ENCODE data around the gene TENM3. TPM values are rescaled to one million over a fixed set of nuclear protein-coding genes. Genes with fewer than 3 reads are reported as not detected.

The TENM3 gene
- polyA plus RNA-seq, 1 of the 3 experiments (the other 2 are of a cell fraction): 10.4 TPM

DNA sequence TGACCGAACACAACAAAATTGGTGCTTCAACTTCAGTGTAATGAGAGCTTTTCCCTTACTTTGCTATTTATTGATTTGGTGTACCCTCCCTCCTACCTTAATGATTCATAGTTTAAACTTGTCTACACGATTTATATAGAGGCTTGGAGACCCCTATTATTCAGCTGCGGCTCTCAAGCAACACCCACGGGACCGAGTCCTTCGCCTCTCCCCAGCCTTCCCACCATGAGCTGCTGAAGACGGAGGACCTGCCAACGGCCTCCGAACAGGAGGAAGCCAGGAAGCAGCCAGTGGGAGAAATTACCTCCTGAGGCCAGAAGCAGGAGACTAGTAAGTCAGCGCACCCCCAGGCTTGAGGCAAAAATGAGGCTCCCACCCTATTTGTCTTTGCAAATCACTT lies 595.3 kb downstream of the TENM3 start:
- Histone ChIP-seq H3K4me2 (no peak overlapping the region), H3K36me3 (replicated peaks in 1 of 2; ENCODE audit: control insufficient read depth in 1 of 2, insufficient read depth in 2 of 2, low read length in 1 of 2) (no peaks in the 10 kb centered on the region), H3K9ac (no peak overlapping the region), H4K20me1 (ENCODE audit: insufficient read depth) (no peaks in the 10 kb centered on the region), H3K9me3 (no peaks in the 10 kb centered on the region), H3F3A (replicated peaks; ENCODE audit: insufficient read depth) (no peaks in the 10 kb centered on the region), H3K4me1 (ENCODE audit: control insufficient read depth in 1 of 2, insufficient read depth in 2 of 2, low read depth in 1 of 2, low read length in 1 of 2) (no peaks in the 10 kb centered on the region), H3K9me2 (no peaks in the 10 kb centered on the region), H3K79me2 (ENCODE audit: insufficient read depth) (no peaks in the 10 kb centered on the region), H2AFZ (ENCODE audit: low read depth) (no peak overlapping the region), H3K27me3 (ENCODE audit: insufficient read depth) (no peaks in the 10 kb centered on the region), H3K4me3 (ENCODE audit: low read depth in 2 of 2, low read length in 1 of 2) (no peak overlapping the region), H3K27ac (ENCODE audit: low read depth in 2 of 2, low read length in 1 of 2) (no peak overlapping the region)
- POLR2A ChIA-PET: no interaction called here
- DNase-seq: no peak
- CTCF ChIA-PET: no interaction called here
- WGBS (ENCODE audit: low lambda C conversion rate): 63% methylated on average over 9 of the region's 10 CpGs
- no peak for TF ChIP-seq GATA2 (CRISPR knock-in tag; IDR thresholded peaks at IDR 0.05)
- TF ChIP-seq SMC3 (IDR thresholded peaks at IDR 0.05; ENCODE audit: low read depth, low read length): no peak
- TF ChIP-seq, protein P1, sequence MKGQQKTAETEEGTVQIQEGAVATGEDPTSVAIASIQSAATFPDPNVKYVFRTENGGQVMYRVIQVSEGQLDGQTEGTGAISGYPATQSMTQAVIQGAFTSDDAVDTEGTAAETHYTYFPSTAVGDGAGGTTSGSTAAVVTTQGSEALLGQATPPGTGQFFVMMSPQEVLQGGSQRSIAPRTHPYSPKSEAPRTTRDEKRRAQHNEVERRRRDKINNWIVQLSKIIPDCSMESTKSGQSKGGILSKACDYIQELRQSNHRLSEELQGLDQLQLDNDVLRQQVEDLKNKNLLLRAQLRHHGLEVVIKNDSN (IDR thresholded peaks at IDR 0.05; ENCODE audit: borderline replicate concordance, low read depth): no peak
- TF ChIP-seq, protein P2, sequence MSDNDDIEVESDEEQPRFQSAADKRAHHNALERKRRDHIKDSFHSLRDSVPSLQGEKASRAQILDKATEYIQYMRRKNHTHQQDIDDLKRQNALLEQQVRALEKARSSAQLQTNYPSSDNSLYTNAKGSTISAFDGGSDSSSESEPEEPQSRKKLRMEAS (IDR thresholded peaks at IDR 0.05; ENCODE audit: low read depth): no peak
- TF ChIP-seq NRF1 (IDR thresholded peaks at IDR 0.05; ENCODE audit: low read depth, low read length): no peak
- TF ChIP-seq MEF2A (IDR thresholded peaks at IDR 0.05; ENCODE audit: borderline replicate concordance, low read depth): no peak
- no peak for TF ChIP-seq YY1 (IDR thresholded peaks at IDR 0.05; ENCODE audit: low read depth)
- TF ChIP-seq, protein P3, sequence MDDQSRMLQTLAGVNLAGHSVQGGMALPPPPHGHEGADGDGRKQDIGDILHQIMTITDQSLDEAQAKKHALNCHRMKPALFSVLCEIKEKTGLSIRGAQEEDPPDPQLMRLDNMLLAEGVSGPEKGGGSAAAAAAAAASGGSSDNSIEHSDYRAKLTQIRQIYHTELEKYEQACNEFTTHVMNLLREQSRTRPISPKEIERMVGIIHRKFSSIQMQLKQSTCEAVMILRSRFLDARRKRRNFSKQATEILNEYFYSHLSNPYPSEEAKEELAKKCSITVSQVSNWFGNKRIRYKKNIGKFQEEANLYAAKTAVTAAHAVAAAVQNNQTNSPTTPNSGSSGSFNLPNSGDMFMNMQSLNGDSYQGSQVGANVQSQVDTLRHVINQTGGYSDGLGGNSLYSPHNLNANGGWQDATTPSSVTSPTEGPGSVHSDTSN (IDR thresholded peaks at IDR 0.05): no peak
- no peak for TF ChIP-seq FOXJ3 (CRISPR knock-in tag; IDR thresholded peaks at IDR 0.05)
- no peak for TF ChIP-seq GABPA (IDR thresholded peaks at IDR 0.05; ENCODE audit: low read depth)

DNA sequence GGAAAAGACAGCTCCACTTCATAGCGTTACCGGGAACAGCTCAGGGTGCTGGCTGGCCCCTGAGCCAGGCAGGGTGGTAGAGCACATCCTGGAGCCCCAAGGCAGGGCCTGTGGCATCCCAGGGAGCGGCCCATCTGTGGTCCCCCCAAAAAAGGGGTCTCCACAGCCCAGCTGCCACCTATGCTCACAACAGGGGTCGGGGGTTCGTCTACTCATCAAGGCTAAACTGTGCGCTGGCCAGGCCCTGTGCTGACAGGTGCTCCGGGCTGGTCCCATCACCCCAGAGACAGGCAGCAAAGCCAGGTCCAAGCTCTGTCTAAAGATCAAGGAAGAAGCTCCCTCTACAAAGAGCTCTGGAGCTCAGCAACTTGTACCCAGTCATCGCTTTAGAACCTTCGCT lies 596.1 kb downstream of the TENM3 start:
- Histone ChIP-seq H3K4me2 (no peak overlapping the region), H3K9ac (no peak overlapping the region), H3K27me3 (ENCODE audit: insufficient read depth) (no peaks in the 10 kb centered on the region), H3K4me3 (ENCODE audit: low read depth in 2 of 2, low read length in 1 of 2) (no peak overlapping the region), H3K79me2 (ENCODE audit: insufficient read depth) (no peaks in the 10 kb centered on the region), H4K20me1 (ENCODE audit: insufficient read depth) (no peaks in the 10 kb centered on the region), H3K27ac (ENCODE audit: low read depth in 2 of 2, low read length in 1 of 2) (no peak overlapping the region), H3F3A (replicated peaks; ENCODE audit: insufficient read depth) (no peaks in the 10 kb centered on the region), H3K9me3 (no peaks in the 10 kb centered on the region), H2AFZ (ENCODE audit: low read depth) (no peak overlapping the region), H3K36me3 (replicated peaks in 1 of 2; ENCODE audit: control insufficient read depth in 1 of 2, insufficient read depth in 2 of 2, low read length in 1 of 2) (no peaks in the 10 kb centered on the region), H3K9me2 (no peaks in the 10 kb centered on the region), H3K4me1 (ENCODE audit: control insufficient read depth in 1 of 2, insufficient read depth in 2 of 2, low read depth in 1 of 2, low read length in 1 of 2) (no peaks in the 10 kb centered on the region; a peak in 1 of 4 replicates)
- CTCF ChIA-PET: no interaction called here
- no peak for TF ChIP-seq SMC3 (IDR thresholded peaks at IDR 0.05; ENCODE audit: low read depth, low read length)
- TF ChIP-seq YY1 (IDR thresholded peaks at IDR 0.05; ENCODE audit: low read depth): no peak
- TF ChIP-seq JUND (IDR thresholded peaks at IDR 0.05): no peak
- no peak for TF ChIP-seq GABPA (IDR thresholded peaks at IDR 0.05; ENCODE audit: low read depth)
- TF ChIP-seq, protein P4, sequence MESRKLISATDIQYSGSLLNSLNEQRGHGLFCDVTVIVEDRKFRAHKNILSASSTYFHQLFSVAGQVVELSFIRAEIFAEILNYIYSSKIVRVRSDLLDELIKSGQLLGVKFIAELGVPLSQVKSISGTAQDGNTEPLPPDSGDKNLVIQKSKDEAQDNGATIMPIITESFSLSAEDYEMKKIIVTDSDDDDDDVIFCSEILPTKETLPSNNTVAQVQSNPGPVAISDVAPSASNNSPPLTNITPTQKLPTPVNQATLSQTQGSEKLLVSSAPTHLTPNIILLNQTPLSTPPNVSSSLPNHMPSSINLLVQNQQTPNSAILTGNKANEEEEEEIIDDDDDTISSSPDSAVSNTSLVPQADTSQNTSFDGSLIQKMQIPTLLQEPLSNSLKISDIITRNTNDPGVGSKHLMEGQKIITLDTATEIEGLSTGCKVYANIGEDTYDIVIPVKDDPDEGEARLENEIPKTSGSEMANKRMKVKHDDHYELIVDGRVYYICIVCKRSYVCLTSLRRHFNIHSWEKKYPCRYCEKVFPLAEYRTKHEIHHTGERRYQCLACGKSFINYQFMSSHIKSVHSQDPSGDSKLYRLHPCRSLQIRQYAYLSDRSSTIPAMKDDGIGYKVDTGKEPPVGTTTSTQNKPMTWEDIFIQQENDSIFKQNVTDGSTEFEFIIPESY (IDR thresholded peaks at IDR 0.05; ENCODE audit: borderline replicate concordance, low read depth): no peak
- TF ChIP-seq, protein P3 (IDR thresholded peaks at IDR 0.05): no peak
- no peak for TF ChIP-seq NRF1 (IDR thresholded peaks at IDR 0.05; ENCODE audit: low read depth, low read length)
- no peak for TF ChIP-seq MXI1 (IDR thresholded peaks at IDR 0.05; ENCODE audit: low read depth, low read length)
- TF ChIP-seq, protein P5, sequence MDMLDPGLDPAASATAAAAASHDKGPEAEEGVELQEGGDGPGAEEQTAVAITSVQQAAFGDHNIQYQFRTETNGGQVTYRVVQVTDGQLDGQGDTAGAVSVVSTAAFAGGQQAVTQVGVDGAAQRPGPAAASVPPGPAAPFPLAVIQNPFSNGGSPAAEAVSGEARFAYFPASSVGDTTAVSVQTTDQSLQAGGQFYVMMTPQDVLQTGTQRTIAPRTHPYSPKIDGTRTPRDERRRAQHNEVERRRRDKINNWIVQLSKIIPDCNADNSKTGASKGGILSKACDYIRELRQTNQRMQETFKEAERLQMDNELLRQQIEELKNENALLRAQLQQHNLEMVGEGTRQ (IDR thresholded peaks at IDR 0.05; ENCODE audit: borderline replicate concordance, low read depth, low read length): no peak
- no peak for TF ChIP-seq TAF1 (IDR thresholded peaks at IDR 0.05; ENCODE audit: borderline replicate concordance, low read depth, low read length)
- no peak for TF ChIP-seq NFIC (IDR thresholded peaks at IDR 0.05; ENCODE audit: borderline replicate concordance)
- TF ChIP-seq, protein P1 (IDR thresholded peaks at IDR 0.05; ENCODE audit: borderline replicate concordance, low read depth): no peak
- no peak for TF ChIP-seq RFX5 (IDR thresholded peaks at IDR 0.05; ENCODE audit: low read length)
- POLR2A ChIA-PET: no interaction called here
- no peak for DNase-seq
- 79% methylated on average over 6 of the region's 9 CpGs for WGBS (ENCODE audit: low lambda C conversion rate)
